Right atrium auricular region (tissue), 2 donors: Measurements from ENCODE around the gene CFAP69. TPM values are rescaled to one million over a fixed set of nuclear protein-coding genes. Genes with fewer than 3 reads are reported as not detected.

Source experiments
- DNase-seq: peaks from one replicate; pipeline ENCODE4 v3.0.0-alpha.2; 2019; ENCODE audit warnings: low spot score
- H3K27ac ChIP-seq, 2 donors: fragments of 200-600 bp; sonication (generic); 1 replicate in 1 of 2; 2 replicates in 1 of 2; pipeline ENCODE4 v1.5.1; 2016 to 2019
- H3K27me3 ChIP-seq, 2 donors: fragments of 200-600 bp; sonication (generic); one replicate each; pipeline versions ENCODE4 v1.5.1 to v1.6.0; 2017 to 2019
- H3K36me3 ChIP-seq: fragments of 200-600 bp; sonication (generic); one replicate; pipeline ENCODE4 v1.5.1; 2016
- H3K4me1 ChIP-seq, 2 donors: fragments of 200-600 bp; sonication (generic); one replicate each; pipeline versions ENCODE4 v1.5.1 to v1.6.0; 2017 to 2019
- H3K4me3 ChIP-seq, 2 donors: fragments of 200-600 bp; sonication (generic); 1 replicate in 1 of 2; 2 replicates in 1 of 2; pipeline ENCODE4 v1.5.1; 2017 to 2019; ENCODE audit warnings: mild to moderate bottlenecking in 1 of 2, moderate library complexity in 1 of 2
- H3K9me3 ChIP-seq, 2 donors: fragments of 200-600 bp; sonication (generic); one replicate each; pipeline ENCODE4 v1.5.1; 2019
- CTCF ChIP-seq, 2 donors: fragments of 200-600 bp; sonication (generic); IDR thresholded peaks; one replicate each; pipeline ENCODE4 v1.5.1; 2019; ENCODE audit warnings: antibody characterized with exemption in 2 of 2
- total RNA-seq, 2 donors: library from RNA; depleted of rRNA; stranded (reverse); fragments of >200 nt; gene quantifications; one replicate each; pipeline ENCODE4 v1.1.0, GENCODE V29; 2016

Gene CFAP69
- total RNA-seq, 2 donors from 2014 or later: 1.2 to 3.7 TPM

DNA sequence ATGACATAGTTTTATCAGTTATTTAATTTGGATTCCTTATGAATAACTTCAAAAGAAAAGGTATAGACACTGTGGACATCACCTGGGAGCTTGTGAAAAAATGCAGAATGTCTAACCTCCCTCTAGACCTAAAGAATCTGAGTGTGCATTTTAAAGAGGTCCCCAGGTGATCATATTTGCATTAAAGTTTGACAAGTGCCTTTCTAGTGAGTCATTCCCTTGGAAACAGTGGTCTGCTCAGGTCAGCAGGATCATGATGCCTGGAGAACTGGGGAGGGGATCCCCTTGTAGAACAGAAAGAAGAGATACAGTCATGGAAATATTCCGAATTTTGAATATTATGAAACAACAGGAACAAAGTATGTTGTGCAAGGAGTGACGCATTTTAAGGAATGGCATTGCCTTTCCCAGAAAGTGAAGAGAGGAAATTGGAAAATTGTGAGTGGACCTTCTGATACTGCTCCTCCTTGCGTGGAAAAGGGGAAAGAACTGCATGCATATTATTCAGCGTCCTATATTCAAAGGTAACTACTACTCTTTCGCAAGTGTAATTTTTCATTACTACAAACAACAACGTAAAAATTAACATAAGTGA is 28.8 kb upstream of the CFAP69 start:
- no peak overlapping the region for H3K27ac ChIP-seq
- H3K4me1 ChIP-seq: peaks cover 0 to 11% of the 10 kb centered on the region in 2 donors
- no peaks in the 10 kb centered on the region for H3K27me3 ChIP-seq
- H3K36me3 ChIP-seq: no peaks in the 10 kb centered on the region
- H3K9me3 ChIP-seq: no peaks in the 10 kb centered on the region
- no peak overlapping the region for H3K4me3 ChIP-seq
- DNase-seq: no peak
- no peak for TF ChIP-seq CTCF (IDR thresholded peaks at IDR 0.05)

DNA sequence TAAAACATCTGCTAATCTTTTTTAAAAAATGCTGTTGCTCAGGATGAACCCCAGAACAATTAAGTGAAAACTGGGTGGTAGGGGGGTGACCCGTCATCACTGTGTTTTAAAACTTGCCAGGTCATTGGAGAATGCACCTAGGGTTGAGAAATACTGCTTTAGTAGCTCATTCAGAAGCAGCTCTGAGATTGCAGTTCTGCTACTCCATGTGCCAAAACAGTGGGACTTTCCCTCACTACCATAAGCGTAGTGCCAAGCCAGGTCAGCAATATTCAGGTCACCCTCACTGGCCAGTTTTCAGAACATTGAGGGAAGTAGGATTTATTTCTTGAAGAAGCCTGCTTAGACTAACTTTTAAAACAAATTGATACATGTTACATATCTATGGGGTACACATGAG is 28.2 kb upstream of the CFAP69 start:
- Histone ChIP-seq H3K27ac (no peak overlapping the region), H3K4me1 (peaks cover 0 to 10% of the 10 kb centered on the region in 2 donors), H3K4me3 (no peak overlapping the region), H3K27me3 (no peaks in the 10 kb centered on the region), H3K36me3 (no peaks in the 10 kb centered on the region), H3K9me3 (no peaks in the 10 kb centered on the region)
- DNase-seq: no peak
- no peak for TF ChIP-seq CTCF (IDR thresholded peaks at IDR 0.05)

- Histone ChIP-seq H3K4me3 (no peak overlapping the region), H3K9me3 (no peaks in the 10 kb centered on the region), H3K4me1 (peaks cover 0 to 6% of the 10 kb centered on the region in 2 donors), H3K27me3 (no peaks in the 10 kb centered on the region), H3K27ac (peak overlapping the region in 1 of 2 donors; percentile 26), H3K36me3 (peaks cover 9% of the 10 kb centered on the region)
- DNase-seq: no peak
- no peak for TF ChIP-seq CTCF (IDR thresholded peaks at IDR 0.05)
Observed at GRCh38 chr7:90222390-90222789, 22.6 kb upstream of the CFAP69 start.

- DNase-seq: no peak
- H3K4me3 ChIP-seq: no peak overlapping the region
- TF ChIP-seq CTCF (IDR thresholded peaks at IDR 0.05): no peak
- H3K27ac ChIP-seq: peak overlapping the region in 1 of 2 donors; percentile 27
- no peaks in the 10 kb centered on the region for H3K9me3 ChIP-seq
- H3K36me3 ChIP-seq: peaks cover 15% of the 10 kb centered on the region
- peaks cover 0 to 6% of the 10 kb centered on the region in 2 donors for H3K4me1 ChIP-seq
- H3K27me3 ChIP-seq: no peaks in the 10 kb centered on the region
Observed at GRCh38 chr7:90222811-90223725, 21.9 kb upstream of the CFAP69 start.

GRCh38 chr7:90224195-90224594 is 20.8 kb upstream of the CFAP69 start:
- Histone ChIP-seq H3K27ac (no peak overlapping the region), H3K4me1 (peaks cover 0 to 6% of the 10 kb centered on the region in 2 donors), H3K9me3 (no peaks in the 10 kb centered on the region), H3K4me3 (no peak overlapping the region), H3K36me3 (peaks cover 15% of the 10 kb centered on the region), H3K27me3 (no peaks in the 10 kb centered on the region)
- DNase-seq: no peak
- no peak for TF ChIP-seq CTCF (IDR thresholded peaks at IDR 0.05)
